Loucy (cell line): Measurements from ENCODE around the gene COX10.

Experiments used
- EZH2phosphoT487 ChIP-seq: fragments of 200-600 bp; IDR thresholded peaks from 2 replicates; pipeline ENCODE4 v1.6.1; 2018; ENCODE audit warnings: antibody characterized with exemption, mild to moderate bottlenecking, moderate library complexity, borderline replicate concordance
- TF ChIP-seq, protein P1 (sequence below): fragments of 200-600 bp; sonication (generic); conservative IDR thresholded peaks from 2 replicates; pipeline ENCODE4 v1.5.1; 2014; ENCODE audit warnings: mild to moderate bottlenecking, antibody characterized with exemption, low read length

DNA sequence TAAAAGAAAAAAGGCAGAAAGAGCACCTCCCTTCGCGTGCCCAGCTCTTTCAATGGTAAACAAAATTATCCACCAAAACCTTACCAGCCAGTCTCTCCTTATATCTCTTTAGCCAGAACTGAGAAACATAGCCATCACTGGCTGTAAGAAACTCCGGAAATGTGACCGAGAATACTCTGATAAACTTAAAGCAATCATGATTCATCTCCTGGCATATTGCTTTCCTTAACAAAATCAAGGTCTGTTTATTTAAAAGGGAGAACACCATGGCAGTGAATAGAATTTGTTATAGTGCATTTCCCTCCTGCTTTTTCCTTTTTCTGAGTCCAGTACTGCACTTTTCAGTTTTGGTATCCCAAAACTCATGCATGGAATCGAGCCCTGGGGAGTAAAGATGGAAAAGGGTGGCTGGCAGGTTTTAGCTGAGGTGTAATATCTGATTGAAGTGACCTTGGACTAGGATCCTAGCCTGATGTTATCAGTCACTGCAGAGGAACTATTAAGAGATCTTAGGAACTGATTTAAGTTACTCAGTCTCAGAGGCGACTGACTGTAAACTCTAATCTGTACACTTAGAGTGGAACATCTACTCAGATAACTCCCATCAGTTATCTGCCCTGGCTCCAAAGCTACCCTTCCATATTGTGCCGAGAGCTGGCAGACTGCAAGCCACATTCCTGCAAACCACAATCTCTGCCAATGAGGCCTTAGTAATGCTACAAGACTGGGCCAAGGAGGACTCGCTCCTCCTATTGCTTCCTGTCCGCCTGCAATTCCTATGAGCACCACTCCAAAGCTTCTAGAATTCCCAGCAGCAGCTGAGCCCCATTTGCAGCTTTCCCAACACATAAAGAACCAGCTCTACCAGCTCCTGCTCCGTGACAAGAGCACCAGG is 7.4 kb upstream of the COX10 start:
- TF ChIP-seq, protein P1, sequence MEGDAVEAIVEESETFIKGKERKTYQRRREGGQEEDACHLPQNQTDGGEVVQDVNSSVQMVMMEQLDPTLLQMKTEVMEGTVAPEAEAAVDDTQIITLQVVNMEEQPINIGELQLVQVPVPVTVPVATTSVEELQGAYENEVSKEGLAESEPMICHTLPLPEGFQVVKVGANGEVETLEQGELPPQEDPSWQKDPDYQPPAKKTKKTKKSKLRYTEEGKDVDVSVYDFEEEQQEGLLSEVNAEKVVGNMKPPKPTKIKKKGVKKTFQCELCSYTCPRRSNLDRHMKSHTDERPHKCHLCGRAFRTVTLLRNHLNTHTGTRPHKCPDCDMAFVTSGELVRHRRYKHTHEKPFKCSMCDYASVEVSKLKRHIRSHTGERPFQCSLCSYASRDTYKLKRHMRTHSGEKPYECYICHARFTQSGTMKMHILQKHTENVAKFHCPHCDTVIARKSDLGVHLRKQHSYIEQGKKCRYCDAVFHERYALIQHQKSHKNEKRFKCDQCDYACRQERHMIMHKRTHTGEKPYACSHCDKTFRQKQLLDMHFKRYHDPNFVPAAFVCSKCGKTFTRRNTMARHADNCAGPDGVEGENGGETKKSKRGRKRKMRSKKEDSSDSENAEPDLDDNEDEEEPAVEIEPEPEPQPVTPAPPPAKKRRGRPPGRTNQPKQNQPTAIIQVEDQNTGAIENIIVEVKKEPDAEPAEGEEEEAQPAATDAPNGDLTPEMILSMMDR, result no peak
- TF ChIP-seq EZH2phosphoT487, result no peak
